Loucy (cell line): ENCODE results near the gene TCF15.

Source experiments
- EZH2phosphoT487 ChIP-seq: fragments of 200-600 bp; IDR thresholded peaks from 2 replicates; pipeline ENCODE4 v1.6.1; 2018; ENCODE audit warnings: antibody characterized with exemption, mild to moderate bottlenecking, moderate library complexity, borderline replicate concordance
- TF ChIP-seq, protein P1 (sequence below): fragments of 200-600 bp; sonication (generic); conservative IDR thresholded peaks from 2 replicates; pipeline ENCODE4 v1.5.1; 2014; ENCODE audit warnings: mild to moderate bottlenecking, antibody characterized with exemption, low read length

DNA sequence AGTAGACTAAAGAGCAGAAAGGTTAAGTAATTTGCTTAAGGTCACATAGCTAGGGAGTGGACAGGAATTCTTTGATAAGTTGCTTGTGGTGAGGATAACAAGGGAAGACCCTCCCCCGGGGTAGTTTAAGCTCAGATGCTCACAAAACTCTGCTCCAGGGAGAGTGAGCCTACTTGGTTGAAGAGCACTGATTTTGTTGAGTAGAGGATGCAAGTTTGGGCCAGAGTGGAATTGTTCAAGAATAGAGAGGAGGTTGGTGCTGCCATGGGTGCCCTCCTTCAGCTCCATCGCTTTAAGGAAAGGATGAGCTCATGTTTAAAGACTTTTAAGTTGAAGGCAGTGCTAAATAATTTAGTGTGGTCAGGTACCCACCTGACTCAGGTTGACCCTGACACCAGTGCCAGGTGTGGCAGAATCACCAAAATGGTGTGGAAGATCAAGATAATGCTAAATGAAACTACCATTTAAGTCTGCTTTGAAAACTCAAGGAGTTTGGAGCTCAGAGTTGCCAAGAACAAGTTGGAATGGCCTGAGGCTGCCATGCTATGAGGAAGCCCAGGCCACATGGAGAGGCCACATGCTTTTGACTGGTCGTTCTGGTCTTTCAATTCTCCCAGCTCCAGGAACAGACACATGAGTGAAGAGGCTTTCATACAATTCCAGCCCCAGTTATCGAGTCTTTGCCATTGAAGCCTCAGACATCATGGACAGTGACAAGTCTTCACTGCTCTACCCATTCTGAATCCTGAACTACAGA lies 8.0 kb upstream of the TCF15 start:
- TF ChIP-seq, protein P1, sequence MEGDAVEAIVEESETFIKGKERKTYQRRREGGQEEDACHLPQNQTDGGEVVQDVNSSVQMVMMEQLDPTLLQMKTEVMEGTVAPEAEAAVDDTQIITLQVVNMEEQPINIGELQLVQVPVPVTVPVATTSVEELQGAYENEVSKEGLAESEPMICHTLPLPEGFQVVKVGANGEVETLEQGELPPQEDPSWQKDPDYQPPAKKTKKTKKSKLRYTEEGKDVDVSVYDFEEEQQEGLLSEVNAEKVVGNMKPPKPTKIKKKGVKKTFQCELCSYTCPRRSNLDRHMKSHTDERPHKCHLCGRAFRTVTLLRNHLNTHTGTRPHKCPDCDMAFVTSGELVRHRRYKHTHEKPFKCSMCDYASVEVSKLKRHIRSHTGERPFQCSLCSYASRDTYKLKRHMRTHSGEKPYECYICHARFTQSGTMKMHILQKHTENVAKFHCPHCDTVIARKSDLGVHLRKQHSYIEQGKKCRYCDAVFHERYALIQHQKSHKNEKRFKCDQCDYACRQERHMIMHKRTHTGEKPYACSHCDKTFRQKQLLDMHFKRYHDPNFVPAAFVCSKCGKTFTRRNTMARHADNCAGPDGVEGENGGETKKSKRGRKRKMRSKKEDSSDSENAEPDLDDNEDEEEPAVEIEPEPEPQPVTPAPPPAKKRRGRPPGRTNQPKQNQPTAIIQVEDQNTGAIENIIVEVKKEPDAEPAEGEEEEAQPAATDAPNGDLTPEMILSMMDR = no peak
- no peak for TF ChIP-seq EZH2phosphoT487
